HG03565 (cell line): Measurements from ENCODE around the gene POLH.

Source experiments
- ATAC-seq: cut with Tn5 transposase; IDR thresholded peaks from one replicate; pipeline ENCODE4 v1.9.1; 2021; ENCODE audit warnings: mild to moderate bottlenecking, moderate library complexity; ENCODE audit not compliant: unreplicated experiment

POLH gene

GRCh38 chr6:43604174-43604573 is 28.2 kb downstream of the POLH start:
- no peak for ATAC-seq

- ATAC-seq: no peak
Observed at GRCh38 chr6:43606019-43606418, 30.0 kb downstream of the POLH start.

GRCh38 chr6:43608310-43608763 is 32.4 kb downstream of the POLH start:
- no peak for ATAC-seq

DNA sequence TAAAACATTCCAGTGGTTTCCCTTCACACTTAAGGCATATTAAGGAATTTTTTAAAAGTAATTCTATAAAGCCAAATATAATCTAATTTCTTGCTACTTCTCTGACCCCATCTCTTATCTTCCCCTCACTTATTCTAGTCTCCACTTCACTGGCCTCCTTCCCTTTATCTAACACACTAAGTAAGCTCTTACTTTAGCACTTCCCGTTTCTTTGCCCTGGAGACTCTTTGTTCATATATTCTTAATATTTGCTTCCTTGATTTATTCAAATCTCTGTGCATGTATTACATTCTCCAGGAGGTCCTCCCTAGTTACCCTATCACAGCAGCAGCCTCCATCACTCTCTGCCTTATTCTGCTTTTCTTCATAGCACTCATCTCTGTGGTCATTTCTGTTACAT is 32.8 kb downstream of the POLH start:
- no peak for ATAC-seq

DNA sequence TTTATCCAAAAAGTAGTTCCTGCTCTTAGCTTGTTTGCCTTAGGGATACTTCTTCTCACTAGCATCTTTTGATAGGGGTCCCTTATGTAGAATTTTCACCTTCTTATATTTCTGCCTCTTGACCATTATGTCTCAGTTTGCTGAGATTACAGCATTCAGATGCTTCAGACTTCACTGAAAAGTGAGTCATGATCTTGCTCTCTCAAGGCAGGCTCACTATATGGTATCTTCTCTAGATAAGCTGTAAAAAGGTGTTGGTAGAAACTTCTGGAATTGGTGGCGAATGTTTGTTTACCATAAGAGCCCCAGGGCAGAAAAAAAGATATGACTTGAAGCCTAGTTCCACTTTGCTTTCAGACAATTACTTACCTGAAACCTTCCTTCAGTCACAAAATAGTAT is 33.4 kb downstream of the POLH start:
- ATAC-seq: no peak

DNA sequence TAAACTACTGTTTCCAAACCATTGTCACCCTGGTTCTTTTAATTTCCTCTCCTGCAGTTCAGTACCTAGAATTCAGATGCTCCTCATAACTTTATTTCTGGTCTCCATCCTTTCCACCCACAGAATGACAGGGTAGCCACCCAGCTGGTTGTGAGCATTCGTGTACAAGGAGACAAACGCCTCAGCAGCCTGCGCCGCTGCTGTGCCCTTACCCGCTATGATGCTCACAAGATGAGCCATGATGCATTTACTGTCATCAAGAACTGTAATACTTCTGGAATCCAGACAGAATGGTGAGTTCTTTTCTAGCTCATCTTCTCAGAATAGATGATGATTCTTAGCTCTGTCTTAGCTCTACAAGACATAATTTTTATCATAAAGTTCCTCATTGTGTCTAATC is 34.4 kb downstream of the POLH start:
- no peak for ATAC-seq

DNA sequence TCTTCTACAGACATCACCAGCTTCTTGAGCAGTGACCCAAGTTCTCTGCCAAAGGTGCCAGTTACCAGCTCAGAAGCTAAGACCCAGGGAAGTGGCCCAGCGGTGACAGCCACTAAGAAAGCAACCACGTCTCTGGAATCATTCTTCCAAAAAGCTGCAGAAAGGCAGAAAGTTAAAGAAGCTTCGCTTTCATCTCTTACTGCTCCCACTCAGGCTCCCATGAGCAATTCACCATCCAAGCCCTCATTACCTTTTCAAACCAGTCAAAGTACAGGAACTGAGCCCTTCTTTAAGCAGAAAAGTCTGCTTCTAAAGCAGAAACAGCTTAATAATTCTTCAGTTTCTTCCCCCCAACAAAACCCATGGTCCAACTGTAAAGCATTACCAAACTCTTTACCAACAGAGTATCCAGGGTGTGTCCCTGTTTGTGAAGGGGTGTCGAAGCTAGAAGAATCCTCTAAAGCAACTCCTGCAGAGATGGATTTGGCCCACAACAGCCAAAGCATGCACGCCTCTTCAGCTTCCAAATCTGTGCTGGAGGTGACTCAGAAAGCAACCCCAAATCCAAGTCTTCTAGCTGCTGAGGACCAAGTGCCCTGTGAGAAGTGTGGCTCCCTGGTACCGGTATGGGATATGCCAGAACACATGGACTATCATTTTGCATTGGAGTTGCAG is 37.9 kb downstream of the POLH start:
- no peak for ATAC-seq

GRCh38 chr6:43614396-43614730 is 38.4 kb downstream of the POLH start:
- no peak for ATAC-seq

DNA sequence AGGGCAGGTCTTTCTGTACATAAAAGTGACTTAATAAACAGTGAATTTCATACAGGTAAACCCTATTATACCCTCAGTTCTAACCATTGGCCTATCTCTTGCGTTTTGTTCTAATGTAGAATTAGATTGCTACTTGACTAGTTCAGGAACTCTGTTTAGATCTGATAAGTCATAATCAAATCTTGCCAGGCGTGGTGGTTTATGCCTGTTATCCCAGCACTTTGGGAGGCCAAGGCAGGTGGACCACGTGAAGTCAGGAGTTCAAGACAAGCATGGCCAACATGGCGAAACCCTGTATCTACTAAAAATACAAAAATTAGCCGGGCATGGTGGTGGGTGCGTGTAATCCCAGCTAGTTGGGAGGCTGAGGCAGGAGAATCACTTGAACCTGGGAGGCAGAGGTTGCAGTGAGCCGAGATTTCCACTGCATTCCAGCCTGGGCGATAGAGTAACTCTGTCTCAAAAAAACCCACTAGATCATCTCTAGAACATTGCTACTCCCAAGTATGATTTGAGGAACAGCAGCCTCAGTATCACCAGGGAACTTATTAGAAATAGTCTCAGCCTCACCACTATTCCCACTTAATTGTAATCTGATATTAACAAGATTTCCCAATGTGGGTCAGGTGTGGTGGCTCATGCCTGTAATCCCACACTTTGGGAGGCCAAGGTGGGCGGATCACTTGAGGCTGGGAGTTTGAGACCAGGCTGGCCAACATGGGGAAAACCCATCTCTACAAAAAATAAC is 40.9 kb downstream of the POLH start:
- ATAC-seq: no peak

DNA sequence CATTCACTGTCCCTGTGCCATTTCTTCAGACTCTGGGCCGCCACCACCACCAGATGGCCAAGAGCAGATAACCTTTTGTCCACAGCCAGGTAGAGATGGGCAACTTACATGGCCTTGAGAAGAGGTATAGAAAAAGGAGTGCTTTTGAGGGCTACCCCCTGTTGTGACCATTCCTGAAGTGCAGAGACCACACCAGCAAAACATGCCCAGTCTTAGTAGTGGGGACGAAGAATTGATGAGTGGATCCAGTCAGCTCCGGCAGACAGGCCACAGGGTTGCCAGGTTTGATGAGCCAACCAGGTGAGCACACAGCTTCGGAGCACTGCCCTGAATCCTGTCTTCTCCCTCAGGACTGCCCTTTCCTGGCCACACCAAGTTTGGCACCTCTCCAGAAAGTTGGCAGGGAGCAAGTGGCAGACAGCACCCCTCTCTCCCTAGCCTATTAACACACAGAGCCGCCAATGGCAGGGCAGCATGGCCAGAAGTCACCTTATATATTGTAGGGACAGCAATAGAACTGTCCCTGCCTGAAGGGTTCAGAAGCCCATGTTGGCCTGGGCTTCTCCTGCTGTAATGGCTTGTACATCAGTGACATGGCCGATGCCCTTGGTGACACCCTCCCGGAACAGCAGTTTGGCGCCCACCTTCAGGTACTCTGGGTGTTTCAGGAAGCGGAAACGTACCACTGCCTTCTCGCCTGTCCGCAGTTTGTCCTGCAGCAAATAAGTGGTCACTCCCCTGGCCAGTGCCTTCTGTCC is 45.3 kb downstream of the POLH start:
- ATAC-seq: no peak

GRCh38 chr6:43621836-43622180 is 45.8 kb downstream of the POLH start:
- no peak for ATAC-seq

GRCh38 chr6:43622541-43622940 is 46.6 kb downstream of the POLH start:
- ATAC-seq: no peak

DNA sequence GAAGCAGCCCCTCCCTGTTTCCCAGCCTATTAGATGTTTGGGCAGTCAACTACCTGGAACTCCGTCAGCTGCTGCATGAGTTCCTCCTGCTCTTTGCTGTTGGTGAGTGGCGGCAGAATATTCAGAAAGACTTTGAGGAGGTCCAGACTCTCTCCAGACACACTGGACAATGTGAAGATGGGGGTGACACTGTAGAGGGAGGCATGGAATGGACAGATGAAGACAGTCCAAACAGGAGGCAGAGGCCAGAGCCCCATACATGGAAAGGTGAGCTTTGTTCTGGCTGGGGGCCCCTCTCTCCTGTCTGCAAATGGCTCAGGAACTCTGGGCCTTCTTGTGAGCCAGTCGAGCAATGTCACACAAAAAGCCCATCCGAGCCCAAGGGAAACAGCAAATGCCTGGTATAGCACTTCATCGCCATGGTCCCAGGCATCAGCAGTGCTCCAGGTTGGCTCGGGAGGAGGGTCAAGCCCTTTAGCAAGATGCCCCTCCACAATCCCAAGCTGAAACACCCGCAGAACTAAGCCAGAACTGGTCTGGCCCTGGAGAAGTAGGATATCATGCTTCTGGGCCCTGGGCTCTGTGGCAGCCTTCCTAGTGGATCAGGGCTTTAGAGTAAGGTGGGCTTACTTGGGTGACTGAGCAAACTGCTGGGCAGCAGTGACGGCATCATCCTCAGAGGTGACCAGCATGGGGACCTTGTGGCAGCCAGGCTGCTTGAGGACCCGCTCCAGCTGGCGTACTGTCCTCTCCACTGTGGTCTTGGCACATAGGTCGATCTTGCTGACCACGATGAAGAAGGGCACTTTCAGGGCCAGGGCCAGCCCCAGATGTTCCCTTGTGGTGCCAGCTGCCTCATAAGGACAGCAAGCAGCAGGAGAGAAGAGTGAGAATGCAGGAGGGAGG is 48.1 kb downstream of the POLH start:
- no peak for ATAC-seq

- no peak for ATAC-seq
Observed at GRCh38 chr6:43624786-43625288, 48.9 kb downstream of the POLH start.

DNA sequence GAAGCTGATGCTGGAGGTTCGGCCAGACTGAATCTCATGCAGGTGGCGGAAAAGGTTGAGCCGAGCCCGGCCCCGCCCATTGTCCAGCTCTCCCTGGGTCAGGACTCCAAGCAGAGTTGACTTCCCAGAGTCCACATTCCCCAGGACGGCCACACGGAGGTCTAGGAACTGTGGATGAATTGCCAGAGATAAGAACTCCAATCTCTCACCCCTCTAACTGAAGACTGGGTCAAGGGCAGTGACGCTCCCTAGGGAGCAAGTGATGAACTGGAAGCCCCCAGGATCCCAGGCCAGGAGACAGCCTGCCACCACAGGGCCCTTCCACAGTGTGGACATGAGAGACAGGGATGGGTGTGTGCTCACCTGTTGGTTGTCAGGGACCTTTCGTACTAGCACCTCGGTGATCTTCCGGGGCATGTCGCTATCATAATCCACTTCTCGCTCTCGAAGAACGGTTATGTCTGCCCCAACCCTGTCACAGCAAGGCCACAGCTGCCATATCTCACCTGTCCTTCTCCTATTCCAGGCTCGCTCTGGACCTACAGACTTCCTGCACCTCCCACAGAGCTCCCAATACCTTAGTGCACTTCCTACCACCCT is 49.5 kb downstream of the POLH start:
- ATAC-seq: no peak

- no peak for ATAC-seq
Observed at GRCh38 chr6:43627008-43627825, 51.2 kb downstream of the POLH start.

- ATAC-seq: no peak
Observed at GRCh38 chr6:43628393-43629103, 52.6 kb downstream of the POLH start.

DNA sequence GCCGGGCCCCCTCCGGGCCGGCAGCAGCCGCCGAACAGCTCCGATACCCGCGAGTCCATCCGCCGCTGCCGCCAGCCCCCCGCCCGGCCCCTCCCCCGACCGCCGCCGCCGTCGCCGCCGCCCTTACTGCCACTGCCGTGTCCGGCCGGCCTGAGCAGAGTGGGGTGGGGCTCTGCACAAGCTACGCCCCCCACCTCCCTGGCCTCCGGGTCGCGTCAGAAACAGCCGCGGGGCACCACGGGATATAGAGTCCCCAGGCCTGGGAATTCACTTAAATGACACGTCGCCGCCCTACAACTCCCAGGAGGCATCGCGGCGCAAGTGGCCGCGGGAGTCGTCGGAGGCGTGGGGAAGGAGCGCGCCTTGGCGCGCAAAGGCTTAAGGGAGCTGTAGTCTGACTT is 53.1 kb downstream of the POLH start, which contains the start of gene GTPBP2:
TSS of gene GTPBP2 (minus strand) at position 161 of the 401 bp plus-strand sequence. CDS start at position 59, 102 bp downstream.
- ATAC-seq: peak; percentile 70
